NCI-H1930 (cell line): ENCODE results near the gene FOXN4.
A peak's percentile ranks its signal among the peaks of the same experiment; 100 is the strongest.

Experiments
- DNase-seq, 2 experiments: peaks; one replicate each; lab custom pipeline; 2025; lab: John Stamatoyannopoulos, UW

The FOXN4 gene

DNA sequence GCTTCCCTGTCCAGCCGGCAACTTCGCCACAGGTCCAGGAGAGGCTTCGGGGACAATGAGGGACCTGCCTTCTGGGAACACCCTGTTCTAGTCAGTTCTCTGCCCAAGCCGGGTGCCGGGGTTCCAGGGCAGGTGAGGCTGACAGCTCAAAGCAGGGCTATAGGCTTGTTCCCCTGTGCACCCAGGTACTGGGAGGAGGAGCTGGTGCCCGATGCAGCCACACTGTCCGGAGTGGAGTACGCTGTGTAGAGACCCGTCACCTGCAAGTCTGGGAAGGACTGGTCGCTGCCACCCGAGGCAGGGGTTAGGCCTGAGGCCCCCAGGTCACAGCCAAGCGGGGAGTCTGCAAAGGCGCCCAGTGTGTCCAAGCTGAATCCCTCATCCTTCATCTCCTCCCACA is 29.6 kb downstream of the FOXN4 start:
- no peak for DNase-seq

DNA sequence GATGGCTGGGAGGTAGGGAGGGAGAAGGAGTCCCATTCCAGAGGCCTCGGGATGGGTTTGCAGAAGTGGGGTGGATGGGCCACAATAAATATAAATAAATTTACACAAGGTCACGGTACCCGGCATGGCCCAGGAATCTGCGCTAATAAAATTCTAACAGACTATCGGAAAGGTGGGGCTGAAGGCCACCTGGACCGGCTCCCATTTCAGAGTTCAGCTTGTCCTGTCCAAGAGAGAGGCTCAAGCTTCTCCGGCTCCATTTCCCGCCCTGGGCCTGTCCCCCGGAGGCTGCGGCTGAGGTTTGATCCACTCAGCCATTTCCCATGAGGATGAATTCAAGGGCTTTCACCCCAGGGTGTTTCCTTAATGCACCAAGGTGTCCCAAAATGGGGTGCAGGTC is 30.2 kb downstream of the FOXN4 start:
- no peak for DNase-seq

DNA sequence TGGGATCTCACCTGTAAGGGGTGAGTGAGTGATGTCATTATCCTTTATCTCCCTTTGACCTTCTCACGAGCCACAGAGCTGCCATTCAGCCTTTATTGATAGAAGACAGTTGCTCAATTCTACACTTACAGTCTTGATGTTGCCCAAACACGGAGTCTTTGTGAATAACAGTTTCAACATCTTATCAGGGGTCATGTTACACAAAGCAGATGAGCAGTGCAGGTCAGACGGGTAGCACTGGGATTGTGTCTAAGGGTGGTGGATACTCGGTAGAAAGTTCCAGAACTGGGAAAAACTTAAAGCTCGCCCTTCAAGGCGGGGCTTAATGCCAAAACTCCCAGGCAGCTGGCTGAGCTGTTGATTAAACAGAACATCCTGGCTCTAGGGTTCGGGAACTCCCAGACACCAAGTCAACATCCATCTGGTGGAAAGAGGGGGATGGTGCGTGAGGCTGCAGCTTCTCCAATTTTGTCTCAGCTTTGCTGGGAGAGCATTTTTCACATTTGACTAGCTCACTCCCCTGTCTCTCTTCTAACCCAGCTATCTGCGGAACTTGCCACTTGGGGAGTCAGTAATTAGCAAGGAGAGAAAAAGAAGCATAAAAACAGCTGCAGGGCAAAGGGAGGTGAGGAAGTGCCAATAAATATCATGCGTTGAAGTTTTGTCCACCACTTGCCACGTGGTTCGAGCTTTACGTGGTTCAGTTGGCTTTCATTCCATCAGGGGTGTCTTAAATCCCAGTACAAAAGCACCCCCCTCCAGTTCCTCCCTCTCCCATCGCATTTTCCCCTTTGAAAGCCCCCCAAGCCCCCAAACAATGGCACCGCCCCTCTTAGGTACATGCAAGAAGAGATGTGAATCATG is 31.0 kb downstream of the FOXN4 start:
- no peak for DNase-seq

DNA sequence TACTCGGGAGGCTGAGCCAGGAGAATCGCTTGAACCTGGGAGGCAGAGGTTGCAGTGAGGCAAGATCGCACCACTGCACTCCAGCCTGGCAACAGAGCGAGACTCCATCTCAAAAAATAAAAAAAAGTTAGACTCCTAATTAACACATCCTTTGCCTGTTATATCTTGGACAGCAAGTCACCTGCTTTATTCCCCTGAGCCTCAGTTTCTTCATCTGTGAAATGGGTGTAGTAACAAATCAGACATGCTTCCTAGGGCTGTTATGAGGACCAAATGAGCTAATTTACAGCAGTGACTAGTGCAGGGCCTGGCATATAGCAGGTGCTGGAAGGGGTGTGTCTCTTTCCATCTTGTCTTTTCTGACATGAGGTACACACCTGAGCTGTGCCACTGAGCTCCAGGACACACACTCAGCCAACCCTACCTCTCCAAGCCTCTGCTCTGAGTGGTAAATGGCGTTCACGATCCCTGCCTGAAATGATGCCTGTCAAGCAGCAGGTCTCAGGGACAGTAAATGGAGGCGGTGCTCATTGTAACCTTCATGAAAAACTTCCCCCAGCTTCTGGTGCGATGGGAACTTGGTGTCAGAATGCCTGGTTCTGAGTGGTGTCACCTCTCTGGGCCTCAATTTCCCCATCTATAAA is 31.7 kb downstream of the FOXN4 start:
- no peak for DNase-seq

DNA sequence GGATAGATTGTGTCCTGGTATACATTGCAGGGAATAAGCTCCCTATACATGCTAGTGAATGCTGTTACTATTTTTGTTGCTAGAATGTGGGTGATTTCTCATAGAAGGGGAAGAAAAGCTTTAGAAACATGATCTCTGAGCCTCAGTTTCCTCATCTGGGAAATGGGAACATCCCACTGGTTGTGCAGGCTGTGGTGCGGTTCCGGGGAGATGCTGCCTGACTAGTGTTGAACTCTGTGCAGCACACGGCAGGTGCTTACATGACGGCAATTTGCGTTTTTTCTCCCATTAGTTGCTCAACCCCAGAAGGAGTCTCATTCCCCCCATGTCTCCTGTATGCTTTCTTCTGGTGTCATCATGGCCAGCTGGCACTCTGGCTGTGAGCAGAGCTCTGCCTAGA is 32.9 kb downstream of the FOXN4 start:
- DNase-seq = no peak

DNA sequence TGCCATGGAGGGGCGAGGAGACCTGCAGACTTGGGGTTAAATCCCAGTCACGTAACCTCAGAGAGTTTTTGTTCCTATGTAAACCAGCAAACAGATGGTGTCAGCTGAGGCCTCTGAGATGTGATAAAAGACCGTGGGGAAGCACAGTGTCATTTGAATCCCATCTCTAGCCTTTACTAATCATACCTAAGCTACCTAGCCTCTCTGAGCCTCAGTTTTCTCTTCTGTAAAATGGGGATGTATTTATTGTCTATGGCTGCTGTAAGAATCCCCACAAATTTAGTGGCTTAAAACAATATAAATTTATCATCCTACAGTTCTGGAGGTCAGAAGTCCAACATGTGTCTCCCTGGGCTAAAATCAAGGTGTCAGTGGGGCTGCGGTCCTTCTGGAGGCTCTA is 33.9 kb downstream of the FOXN4 start:
- DNase-seq = no peak

DNA sequence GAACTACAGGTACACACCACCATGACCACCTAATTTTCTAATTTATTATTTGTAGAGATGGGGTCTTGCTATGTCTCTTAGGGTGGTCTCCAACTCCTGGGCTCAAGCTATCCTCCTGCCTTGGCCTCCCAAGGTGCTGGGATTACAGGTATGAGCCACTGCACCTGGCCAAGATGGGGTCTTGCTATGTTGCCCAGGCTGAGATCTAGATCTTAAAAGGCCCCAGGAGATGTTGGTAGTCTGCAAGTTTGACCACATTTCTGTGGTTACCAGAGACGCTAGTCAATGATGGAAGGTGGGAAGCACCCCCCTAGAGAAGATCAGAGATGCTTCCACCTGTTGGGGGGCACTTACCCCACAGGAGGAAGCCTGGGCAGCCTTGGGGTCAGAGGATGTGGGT is 34.7 kb downstream of the FOXN4 start:
- DNase-seq = no peak

DNA sequence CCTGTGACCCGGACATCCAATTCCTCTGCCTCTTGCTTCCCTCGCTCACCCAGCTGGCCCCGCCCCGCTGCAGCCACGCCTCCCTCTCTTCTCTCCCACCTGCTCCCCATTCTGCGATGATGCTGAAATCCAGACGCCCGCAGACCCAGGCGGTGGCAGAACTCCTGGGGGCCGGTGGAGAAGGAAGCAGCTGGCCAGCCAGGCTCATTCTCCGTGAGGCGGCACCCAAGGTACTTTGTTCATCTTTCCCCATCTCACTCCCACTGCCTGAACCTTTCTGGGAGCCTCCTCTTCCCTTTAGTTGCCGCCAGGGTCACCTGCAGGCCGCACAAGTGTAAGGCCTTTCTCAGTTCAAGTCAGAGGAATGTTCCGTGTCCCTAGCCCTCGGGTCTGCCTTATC is 35.7 kb downstream of the FOXN4 start:
- no peak for DNase-seq

DNA sequence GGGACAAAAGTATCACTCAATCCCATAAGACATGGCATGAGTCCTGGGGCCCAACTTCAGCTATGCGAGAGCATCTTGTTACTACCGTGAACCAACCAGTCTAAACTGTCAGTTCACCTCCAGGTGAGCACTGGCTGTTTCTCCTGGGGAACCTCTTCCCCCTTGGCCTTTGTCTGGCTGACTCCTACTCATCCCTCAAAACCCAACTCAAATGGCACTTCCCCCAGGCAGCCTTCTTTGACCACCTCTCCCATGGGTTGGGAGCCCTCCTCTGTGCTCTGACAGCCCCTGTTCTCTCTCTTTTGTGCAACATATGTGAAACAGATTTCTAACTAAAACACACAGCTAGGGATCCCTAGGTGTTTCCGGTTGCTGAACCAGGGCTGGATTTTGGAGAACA is 37.7 kb downstream of the FOXN4 start:
- no peak for DNase-seq

DNA sequence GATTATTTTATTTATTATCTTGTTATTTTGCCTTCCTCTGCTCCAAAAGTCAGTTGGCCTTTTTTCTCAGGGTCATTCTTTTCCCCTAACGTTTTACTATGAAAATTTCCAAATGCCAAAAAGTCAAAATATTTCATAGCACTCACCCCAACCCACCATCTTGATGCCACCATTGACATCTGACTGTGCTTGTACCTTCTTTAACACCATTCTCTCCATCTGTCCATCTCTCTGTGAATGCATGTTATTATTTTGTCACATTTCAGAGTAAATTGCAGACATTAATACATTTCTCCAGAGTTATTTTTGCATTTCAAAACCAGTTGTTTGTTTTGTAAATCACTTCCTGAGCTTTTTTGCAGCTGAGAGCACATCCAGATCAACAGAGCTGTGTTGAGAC is 38.6 kb downstream of the FOXN4 start:
- DNase-seq = no peak

DNA sequence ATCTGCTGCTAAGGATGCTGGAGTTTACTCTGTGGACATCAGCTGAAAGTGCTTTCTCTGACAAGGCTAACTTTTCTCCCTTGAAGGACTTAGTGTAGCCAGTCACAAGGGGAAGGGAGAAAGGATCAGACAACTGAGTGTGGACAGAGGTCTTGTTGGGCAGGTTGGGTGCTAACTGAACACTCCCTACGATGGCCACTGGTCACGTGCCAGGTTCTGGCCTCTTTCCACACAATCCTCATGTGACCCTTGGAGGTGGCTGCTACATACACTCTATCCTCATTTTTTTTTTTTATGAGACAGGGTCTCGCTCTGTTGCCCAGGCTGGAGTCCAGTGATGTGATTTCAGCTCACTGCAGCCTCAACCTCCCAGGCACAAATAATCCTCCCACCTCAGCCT is 39.7 kb downstream of the FOXN4 start:
- DNase-seq = no peak

DNA sequence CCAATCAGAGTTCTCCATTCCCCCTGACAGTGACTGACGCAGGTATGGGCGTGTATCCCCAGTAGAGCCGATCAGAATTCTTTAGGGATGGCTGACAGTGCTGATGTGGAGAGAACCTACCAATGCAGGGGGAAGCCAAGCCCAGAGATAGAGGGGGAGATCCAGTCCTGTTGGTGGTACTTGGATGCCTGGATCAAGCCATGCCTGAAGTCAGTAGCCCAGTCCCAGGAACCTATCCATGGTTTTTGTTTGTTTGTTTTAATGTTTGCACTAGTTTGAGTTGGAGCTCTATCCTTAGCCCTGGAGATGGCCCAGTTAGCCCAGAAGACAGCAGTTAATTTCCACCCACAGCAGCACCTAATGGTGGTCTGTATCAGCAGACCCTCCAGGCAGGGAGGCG is 40.2 kb downstream of the FOXN4 start:
- no peak for DNase-seq

DNA sequence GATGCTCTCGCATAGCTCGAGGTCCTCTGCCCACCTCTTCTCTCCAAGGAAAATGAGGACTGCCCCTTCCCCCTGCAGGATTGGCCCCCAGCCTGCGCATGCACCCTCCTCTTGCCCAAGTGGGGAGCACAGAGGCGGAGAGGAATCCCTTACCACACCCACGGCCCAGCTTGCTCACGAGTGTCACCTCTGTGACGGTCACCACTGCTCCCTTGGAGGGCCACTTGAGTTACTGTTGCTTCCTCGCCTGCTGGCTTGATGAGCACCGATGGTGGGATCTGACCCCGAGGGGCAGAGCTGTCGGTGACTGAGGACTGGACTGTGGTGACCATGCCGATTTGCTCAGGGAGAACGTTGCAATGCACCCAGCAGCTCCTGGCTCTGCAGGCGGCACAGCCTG is 41.7 kb downstream of the FOXN4 start:
- no peak for DNase-seq

DNA sequence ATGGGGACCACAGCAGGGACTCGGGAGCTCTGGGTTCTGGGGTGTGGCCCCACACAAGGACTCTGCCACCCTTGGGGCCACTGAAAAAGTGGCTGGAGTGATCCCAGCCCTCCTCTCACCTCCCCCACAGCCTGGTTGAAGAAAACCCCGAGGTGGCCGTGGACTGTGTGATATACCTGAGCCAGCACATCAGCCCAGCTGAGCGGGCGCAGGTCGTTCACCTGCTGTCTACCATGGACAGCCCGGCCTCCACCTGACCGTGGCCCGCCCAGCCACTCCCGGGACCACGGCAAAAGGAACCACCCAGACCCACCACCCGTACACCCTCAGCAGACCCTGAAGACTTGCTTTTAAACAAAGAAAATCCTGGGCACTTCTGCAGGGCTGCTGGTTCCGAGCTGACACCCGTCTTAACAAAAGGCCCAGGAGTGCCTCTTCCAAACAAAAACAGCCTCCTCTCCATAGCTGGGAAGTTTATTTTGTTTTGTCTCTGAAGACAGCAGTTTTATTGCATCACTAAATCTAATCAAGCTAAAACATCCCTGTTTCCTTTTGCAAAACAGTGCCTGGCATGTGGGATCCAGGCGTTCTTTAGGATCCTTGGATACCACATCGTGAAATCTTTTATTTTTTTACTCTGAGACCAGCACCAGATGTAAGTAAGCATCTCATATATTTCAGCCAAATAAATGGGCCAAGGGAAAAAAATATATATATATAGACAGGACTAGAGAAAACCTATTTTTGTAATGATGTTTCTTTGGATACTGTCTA is 42.8 kb downstream of the FOXN4 start:
- no peak for DNase-seq

DNA sequence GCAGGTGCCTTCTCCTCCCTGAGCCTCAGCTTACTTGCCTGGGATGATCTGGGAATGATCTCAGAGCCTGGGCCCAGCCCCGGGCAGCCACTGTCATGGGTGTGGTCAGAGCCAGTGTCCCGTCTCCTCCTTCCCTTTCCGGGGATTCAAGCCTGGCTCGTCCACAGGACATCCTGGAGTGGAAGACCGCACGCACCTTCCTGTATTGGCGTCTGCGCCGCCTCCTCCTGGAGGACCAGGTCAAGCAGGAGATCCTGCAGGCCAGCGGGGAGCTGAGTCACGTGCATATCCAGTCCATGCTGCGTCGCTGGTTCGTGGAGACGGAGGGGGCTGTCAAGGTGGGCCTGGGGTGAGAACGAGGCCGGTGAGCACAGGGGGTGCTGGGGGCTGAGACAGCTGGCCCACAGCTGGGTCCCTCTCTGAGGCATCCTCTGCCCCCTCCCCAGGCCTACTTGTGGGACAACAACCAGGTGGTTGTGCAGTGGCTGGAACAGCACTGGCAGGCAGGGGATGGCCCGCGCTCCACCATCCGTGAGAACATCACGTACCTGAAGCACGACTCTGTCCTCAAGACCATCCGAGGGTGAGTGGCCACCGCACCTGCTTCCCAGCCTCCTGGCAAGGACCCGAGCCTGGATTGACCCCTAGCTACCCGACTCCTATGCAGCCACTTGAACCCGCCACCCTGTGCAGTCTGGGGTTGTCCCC is 44.0 kb downstream of the FOXN4 start:
- DNase-seq = no peak

DNA sequence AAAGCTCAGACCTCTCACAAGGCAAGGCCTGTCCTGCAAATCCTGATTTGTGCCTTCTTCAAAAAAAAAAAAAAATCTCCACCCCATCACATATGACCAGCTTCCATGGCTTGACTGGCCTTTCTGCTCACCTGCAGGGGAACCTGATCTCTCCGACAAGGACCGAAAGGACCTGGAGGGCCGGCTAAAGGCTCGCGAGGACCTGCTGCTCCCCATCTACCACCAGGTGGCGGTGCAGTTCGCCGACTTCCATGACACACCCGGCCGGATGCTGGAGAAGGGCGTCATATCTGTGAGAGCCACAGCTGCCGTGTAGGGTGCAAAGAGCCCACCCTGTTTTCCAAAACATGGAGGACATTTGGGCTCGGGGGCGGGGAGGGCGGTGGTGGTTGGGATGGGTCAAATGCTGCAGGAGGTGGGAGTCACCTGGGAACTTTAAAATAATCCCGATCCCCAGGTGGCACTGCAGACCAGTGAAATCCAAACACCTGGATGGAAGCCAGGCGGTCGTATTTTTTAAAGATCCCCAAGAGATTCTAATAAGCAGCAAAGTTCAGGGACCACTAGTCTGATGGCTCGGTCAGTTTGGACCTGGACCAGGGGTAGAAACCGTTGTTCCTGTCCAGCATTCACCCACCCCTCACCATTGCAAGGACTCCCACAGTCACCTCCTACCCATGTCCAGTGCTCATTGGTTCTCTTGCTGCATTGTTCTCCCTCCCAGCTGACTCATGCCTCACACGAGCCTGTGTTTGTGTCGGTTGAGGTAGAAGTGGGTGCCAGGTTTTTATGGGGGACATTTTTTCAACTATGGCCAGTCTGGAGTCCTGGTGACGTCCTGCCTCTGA is 44.8 kb downstream of the FOXN4 start:
- peak; percentile 41 to 65 for DNase-seq

DNA sequence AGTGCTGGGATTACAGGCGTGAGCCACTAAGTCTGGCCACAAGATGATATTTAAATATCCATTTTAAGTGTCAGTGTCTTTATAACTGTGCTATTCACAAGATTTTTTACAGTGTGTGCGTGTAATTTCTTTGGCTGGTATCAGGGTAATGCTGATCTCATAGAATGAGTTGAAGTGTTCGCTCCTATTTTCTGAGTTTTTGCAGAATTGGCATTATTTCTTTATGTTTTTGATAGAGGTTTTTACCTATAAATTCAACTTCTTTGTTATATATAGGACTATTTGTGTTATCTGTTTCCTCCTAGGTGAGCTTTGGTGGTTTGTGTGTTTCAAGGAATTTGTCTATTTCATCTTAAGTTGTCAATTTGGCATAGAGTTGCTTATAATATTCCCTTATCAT is 45.6 kb downstream of the FOXN4 start:
- DNase-seq = no peak

DNA sequence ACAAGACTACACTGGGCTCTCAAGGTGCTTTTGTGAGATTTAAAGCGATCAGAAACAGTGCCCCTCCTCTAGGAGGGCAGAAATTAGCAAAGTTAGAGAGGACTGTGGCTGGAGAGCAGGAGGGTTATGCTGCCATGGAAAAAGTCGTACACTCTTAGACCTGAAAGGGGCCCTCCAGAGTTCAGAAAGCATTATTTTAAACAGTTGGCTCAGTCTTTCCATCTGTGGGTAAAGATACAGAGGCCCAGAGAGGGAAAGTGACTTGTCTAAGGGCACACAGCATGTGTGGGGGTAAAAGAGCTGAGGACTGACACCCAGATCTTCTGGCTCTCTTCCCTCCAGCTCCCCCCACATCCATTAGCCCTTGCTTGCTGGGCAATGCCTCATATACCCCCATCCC is 47.1 kb downstream of the FOXN4 start:
- no peak for DNase-seq

DNA sequence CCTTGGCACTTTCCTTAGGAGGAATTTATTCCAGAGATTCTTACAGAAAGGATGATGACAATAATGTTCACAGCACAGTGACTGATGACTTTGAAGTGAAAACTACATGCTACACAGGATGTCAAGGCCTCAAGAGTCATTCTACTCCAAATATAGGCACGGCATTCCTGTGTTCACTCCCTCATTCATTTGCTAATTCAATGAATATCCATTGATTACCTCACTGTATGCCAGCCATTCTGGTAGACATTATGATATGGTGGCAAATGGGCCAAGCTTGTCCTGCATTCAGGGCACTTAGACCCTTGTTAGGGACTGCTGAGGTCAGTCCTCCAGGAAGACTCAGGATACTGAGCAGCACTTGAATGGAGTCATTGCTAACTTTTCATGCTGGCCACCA is 48.0 kb downstream of the FOXN4 start:
- DNase-seq = no peak

DNA sequence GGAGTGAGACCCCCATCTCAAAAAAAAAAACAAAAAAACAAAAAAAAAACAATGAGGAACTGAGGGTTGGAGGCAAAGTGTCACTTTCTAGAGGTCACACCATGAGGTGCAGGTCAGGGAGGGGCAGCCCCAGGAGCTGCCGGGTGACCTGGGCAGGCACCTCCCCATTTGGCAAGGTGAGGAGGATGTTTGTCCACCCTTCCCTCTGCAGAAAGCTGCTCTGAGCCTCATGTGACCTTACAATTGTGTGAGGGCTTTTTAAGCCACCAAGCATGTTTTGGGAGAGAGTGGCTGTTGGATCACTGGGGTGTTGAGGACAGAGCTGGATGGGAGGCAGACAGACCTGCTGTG is 49.6 kb downstream of the FOXN4 start:
- no peak for DNase-seq
